DMS153 treated with DMSO at 0.1 percent for 48 hours (cell line): ENCODE data around the gene KLHDC4.
"Not testable (repeated sequence)": the region's sequence is repeated elsewhere in the genome, so short reads cannot be mapped to it uniquely, and the experiment has no call there.

Experiments used
- DNase-seq: peaks from one replicate; lab custom pipeline; 2025; ENCODE audit not compliant: unreplicated experiment; lab: John Stamatoyannopoulos, UW

KLHDC4 gene

GRCh38 chr16:87788730-87789436 lies 23.1 kb upstream of the KLHDC4 start:
- DNase-seq = not testable (repeated sequence)

DNA sequence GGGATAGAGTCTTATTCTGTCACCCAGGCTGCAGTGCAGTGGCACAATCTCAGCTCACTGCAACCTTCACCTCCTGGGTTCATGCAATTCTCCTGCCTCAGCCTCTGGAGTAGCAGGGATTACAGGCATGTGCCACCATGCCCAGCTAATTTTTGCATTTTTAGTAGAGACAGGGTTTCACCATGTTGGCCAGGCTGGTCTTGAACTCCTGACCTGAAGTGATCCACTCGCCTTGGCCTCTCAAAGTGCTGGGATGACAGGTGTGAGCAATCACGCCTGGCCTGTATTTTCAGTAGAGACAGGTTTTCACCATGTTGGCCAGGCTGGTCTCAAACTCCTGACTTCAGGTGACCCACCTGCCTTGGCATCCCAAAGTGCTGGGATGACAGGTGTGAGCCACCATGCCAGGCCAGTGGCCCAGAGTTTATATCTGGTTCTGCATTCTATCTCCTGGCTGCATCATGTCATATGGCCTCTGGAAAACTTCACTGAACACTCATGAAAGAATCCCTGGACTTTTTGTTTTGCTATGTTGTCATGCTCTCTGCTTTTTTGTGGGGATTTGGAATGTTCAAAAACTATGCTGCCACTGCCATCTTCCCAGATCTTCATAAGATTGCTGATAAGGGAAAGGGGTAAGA lies 21.8 kb upstream of the KLHDC4 start:
- not testable (repeated sequence) for DNase-seq

DNA sequence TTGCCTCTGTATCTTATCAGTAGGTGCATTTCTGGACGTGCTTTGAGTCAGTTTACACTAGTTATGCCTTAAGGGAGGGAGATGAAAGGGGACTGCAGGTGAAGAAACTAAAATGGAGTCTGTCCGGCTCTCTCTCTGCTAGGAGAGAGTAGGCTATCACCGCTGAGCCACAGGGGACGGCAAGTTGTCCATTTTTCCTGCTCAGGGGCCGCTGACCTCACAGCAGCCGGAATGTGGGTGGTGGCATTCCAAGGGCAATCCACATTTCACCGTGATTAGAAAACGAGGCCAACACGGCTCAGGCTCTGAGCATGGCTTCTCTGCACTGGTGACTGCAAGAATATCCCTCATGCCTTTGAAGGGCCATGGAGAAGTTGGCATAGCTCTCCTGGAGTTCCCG lies 19.0 kb upstream of the KLHDC4 start:
- DNase-seq = no peak

GRCh38 chr16:87782033-87782432 lies 16.2 kb upstream of the KLHDC4 start:
- no peak for DNase-seq

DNA sequence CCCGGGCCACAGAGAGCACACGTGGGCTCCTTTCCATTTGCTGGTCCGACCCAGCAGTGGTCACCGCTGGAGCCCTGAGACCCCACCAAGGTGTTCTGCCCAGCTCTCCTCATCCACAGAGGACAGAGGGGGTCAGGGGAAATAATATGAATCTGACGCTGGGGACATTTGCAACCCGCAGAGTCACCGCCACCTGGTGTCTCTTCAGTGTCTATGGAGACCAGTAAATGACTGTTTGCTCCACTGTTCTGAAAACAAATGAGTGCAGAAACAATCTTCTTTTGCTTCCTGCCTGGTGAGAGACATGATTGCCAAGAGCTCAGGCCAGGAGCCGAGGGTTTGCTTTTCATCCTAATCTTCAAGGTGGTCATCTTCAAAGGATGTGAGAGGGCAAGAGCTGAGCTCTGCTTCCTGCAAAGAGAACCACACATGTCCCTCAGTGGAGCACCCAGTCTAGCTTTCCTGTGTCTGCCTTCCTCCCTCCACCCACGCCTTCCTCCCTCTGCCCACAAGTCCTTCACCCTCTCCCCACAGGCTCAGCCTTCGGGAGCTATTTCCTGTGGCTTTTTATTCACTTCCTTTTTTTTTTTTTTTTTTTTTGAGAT lies 14.7 kb upstream of the KLHDC4 start:
- peak; percentile 88 for DNase-seq

GRCh38 chr16:87778830-87779579 lies 13.2 kb upstream of the KLHDC4 start:
- peak; percentile 91 for DNase-seq

GRCh38 chr16:87778476-87778829 lies 12.7 kb upstream of the KLHDC4 start:
- no peak for DNase-seq

DNA sequence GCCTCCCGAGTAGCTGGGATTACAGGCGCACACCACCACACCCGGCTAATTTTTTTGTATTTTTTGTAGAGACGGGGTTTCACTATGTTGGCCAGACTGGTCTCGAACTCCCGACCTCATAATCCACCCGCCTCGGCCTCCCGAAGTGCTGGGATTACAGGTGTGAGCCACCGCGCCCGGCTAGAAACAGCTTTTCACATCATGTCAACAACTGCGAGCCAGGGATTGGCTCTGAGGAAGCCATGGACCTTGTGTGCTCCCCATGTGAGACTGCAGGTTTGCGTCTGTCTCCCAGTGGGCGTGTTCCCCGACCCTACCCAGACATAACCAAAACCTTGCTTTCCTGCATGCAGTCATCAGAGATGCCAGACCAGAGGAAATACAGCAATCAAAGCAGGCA lies 8.1 kb upstream of the KLHDC4 start:
- DNase-seq = not testable (repeated sequence)

GRCh38 chr16:87767456-87767855 lies 1.7 kb upstream of the KLHDC4 start:
- DNase-seq = not testable (repeated sequence)

- no peak for DNase-seq
These were observed 655 bp upstream of the KLHDC4 start for GRCh38 chr16:87766485-87766797.

- no peak for DNase-seq
These were observed 362 bp downstream of the KLHDC4 start for GRCh38 chr16:87765473-87765775.

DNA sequence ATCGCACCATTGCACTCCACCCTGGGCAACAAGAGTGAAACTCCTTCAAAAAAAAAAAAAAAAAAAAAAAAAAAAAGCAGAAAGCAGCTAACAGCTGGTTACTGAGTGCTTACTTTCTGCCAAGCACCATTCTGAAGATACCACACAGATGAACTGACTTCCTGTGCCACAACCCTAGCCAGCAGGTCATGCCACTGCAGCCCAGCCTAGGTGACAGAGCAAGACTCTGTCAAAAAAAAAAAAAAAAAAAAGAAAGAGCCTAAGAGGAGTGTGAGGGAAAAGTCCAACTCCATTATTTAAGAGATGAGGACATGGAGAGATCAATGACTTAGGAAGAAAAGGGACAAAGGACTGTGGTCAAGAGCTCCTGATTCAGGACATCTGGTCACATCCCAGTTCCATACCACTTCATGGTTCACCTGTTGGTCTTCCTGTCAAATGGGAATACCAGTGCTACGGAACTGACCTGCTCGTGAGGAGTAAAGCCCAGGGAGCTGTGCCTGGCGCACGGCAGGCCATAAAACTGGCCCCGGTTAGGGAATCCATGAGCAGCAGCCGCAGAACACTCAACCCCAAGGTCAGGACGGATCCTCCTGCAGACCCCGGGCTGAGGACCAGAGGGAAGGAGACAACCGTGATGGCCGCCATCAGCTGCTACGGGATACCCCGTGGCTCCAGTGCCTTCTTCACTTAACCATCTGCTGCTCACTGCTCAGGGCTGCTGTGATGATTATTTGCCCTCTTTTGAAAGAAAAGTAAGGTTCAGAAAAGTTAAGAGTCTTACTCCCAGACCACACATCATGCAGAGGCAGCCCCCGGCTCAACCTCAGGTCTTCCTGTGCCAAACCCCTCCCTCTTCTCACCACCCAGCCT lies 950 bp downstream of the KLHDC4 start:
- DNase-seq = no peak

DNA sequence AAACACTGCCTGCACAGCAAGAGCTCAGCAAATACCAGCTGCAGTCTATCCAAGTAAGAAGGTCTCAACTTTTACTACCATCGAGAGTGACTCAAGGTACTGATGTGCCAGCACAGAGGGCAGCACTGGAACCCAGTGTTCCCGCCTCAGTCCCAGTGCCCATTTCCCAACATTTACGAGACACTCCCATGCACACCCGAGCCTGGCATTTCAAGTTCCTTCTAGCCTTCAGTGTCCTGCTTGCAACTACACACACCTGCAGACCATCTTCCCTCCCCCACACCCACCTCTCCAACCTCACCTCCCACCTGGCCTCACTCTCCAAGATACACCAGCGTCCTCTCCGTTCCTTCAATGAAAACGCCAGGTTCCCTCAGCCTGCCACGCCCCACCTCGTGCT lies 3.2 kb downstream of the KLHDC4 start:
- no peak for DNase-seq

GRCh38 chr16:87762071-87762571 lies 3.7 kb downstream of the KLHDC4 start:
- DNase-seq = no peak

DNA sequence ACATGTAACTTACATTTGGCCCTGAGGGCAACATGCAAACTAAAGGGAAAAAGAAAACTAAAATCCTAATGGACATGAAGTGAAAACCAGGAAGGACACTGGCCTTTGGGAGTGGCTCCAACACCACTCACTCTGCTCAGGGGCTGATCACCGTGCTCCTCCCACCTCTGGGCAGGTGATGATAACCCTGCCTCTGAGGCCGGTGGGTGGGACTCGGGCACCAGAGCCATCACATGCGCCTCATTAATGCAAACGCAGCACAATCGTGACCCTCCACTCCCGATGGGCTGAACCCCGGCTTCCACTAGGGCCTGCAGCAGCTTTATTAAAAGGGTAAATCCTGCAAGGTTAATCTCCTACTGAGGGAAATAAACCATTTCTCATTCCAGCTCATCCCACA lies 4.7 kb downstream of the KLHDC4 start:
- no peak for DNase-seq

DNA sequence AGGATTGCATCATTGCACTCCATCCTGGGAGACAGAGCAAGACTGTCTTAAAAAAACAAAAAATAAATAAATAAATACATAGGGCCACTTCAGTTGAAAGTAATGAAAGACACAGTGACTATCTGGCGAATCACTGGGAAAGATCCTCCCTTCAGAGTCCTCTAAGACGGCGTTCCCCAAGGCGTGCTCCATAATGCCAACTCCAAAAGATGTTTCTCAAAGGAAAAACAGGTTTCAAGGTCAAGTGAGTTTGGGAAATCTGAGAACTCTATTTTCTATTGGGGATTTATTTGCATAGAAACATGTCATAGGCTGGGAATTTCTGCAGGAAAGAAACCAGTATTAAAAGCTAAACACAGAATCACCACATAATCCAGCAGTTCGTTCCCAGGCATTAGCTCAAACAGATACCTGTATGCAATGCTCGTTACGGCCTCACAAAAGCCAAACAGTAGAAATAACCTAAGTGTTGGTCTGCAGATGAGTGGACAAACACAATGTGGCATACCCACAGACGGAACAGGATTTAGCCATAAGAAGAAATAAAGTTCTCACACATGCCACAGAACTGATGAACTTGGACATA lies 7.9 kb downstream of the KLHDC4 start:
- DNase-seq = no peak

DNA sequence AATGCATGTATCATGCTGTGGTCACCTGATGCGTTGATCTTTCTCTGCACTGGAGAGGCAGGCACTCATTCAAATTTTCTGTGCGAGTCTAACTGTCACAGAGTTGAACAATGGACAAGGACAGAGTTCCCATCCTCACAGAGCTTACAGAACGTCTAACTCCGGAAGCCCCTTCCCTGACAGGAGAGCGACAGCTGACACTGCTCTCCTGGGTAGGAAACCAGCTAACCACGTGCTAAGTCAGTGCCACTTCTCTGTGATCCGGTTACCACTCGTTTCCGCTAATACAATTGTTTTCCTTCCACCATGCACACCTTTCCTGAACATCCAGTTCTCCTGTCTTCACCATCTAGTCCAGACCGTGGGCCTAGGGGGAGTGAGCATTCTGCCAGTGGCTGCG lies 11.3 kb downstream of the KLHDC4 start:
- no peak for DNase-seq

DNA sequence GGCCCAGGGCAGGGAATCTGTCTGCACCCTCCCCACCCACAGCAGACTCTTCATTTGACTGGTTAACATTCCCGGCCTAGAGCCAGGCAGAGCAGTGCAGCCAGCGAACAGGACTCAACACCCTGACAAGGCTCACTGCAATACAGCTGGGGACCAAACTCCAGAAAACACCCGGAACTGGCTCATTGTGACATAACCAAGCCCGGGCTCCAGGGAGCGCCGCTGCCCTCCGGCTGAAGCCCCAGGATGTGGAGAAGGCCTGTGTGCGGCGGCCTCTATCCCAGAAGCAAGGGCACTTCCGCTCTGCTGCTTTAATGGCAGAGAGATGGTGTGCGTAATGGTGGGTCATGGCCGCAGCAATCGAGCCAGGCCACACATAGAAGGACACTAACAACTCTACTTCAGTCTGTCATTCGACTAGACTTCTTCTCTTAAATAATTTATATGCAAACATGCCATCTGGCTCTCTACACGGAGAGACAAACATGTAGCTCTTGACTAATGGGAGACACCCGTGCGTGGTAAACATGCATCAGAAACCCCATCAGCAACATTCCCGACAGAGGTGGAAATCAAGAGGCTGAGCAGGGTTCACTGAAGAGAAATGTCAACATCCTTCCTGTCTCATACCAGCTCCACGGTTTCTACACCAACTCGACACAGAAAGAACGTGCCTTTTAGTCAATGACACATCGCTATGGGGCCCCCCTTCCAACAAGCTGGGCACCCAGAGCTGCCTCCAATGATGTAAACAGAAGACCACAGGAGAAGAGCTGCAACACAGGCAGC lies 18.0 kb downstream of the KLHDC4 start:
- no peak for DNase-seq

GRCh38 chr16:87746178-87746577 lies 19.6 kb downstream of the KLHDC4 start:
- no peak for DNase-seq
